GM10266 (cell line): ENCODE data around the gene SERGEF.

Source experiments
- DNase-seq: peaks from one replicate; pipeline ENCODE4 v3.0.0; 2012; ENCODE audit errors: extremely low spot score
- TF ChIP-seq, protein P1 (sequence below): IDR thresholded peaks from 2 replicates; pipeline ENCODE4 v1.5.1; 2012; ENCODE audit warnings: mild to moderate bottlenecking, low read depth; ENCODE audit not compliant: control insufficient read depth, insufficient read depth; ENCODE audit errors: missing control alignments

Gene SERGEF

GRCh38 chr11:17767301-17767885, 245.5 kb downstream of the SERGEF start:
- no peak for DNase-seq
- TF ChIP-seq, protein P1, sequence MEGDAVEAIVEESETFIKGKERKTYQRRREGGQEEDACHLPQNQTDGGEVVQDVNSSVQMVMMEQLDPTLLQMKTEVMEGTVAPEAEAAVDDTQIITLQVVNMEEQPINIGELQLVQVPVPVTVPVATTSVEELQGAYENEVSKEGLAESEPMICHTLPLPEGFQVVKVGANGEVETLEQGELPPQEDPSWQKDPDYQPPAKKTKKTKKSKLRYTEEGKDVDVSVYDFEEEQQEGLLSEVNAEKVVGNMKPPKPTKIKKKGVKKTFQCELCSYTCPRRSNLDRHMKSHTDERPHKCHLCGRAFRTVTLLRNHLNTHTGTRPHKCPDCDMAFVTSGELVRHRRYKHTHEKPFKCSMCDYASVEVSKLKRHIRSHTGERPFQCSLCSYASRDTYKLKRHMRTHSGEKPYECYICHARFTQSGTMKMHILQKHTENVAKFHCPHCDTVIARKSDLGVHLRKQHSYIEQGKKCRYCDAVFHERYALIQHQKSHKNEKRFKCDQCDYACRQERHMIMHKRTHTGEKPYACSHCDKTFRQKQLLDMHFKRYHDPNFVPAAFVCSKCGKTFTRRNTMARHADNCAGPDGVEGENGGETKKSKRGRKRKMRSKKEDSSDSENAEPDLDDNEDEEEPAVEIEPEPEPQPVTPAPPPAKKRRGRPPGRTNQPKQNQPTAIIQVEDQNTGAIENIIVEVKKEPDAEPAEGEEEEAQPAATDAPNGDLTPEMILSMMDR, result no peak

GRCh38 chr11:17766590-17766989, 246.3 kb downstream of the SERGEF start:
- DNase-seq, result no peak
- TF ChIP-seq, protein P1, result peak; percentile 17

- TF ChIP-seq, protein P1, result no peak
Measured at GRCh38 chr11:17766073-17766359, 246.8 kb downstream of the SERGEF start.

DNA sequence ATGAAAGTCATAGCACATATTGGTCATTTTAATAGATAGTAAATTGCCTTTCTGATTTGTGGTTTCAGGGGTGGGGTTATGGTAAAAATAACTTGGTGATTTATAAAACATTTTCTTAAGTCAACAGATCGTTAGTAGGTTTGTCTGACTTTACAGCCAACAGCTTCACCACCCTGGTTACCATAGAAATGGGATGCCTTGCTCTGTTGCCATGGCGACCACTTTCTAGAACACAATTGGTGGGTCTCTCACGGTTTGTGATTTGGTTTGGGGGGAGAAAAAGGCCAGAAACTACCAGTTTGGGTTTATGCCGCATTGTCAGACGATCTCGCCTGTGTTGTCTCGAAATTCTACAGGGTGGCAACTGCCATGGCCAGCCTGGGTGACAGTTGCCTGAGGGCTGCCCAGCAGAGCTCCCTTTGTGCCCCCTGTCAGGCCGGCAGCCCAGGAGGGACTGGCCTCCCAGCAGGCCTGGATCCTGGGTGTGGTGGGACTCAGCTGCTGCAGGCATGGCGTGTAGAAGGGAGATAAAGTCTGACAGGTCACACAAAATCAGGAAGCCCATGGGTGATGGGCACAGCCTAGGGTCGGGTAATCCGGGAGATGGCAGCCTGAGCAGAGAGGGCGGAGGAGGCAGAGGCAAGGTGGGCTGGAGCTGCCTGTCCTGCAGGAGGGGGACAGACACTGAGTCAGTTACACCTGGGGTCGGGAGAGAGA, 247.3 kb downstream of the SERGEF start:
- TF ChIP-seq, protein P1, result no peak

More at GRCh38 chr11:17766073-17766359, 246.8 kb downstream of the SERGEF start:
- no peak for DNase-seq

DNA sequence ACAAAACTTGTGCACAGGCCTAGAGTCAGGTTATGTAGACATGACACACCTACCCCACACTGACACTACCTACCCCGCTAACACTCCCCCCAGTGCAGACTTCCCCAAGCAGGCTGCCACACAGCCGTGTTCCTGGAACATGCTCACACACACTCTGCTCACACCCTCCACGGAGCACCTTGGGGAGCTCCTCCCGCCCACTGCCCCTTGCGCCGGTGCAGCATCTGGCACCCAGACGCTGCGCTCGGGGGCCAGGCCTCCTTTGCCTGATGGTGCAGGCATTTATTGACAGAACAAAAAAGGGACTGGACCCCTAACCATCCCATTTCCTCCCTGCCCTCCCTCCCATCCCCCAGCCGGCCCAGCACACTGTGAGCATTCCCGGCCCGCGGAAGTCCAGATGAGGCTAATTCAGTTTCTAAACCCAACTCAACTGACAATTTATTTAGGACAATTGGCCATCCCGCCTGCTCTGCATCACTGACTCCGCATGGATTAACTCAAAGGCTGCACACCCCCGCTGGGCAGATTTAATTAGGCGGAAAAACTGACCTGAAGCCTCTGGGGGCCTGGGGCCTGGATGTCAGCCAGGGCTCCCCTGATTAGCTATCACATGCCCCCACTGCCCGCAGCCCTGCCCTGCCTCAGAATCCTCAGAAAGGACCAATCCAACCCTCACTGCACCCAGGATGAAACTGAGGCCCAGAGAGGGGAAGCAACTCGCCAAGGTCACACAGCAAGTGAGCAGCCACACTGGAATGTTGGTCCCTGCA, 248.2 kb downstream of the SERGEF start:
- DNase-seq, result no peak
- TF ChIP-seq, protein P1, result no peak

More for the DNA sequence above, 247.3 kb downstream of the SERGEF start:
- DNase-seq, result no peak

DNA sequence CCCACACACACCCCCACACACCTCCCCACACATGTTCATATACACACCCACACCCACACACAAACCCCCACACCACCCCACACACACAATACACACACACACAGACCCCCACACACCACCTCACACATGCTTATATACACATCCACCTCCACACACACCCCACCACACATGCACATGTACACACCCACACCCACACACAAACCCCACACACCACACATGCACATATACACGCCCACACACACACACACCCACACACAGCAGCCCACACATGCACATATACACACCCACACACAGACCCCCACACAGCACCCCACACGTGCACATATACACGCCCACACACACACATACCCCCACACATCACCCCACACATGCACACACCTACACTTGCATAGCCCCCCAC, 249.1 kb downstream of the SERGEF start:
- DNase-seq, result no peak
- TF ChIP-seq, protein P1, result no peak

DNA sequence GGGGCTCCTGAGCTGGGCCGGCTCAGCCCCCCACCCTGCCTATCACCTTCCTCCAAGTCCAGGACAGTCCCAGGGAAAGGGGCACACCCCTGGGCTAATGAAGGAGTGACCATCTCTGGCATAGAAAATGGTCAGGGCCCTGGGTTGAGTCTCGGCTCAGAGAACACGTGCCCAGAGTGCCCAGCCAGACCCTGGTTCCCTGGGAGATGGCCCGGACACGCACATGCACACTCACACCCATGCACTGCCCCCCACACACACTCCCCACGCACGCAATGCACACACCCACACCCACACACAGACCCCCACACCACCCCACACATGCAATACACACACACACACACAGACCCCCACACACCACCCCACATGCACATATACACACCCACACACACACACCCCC, 249.6 kb downstream of the SERGEF start:
- TF ChIP-seq, protein P1, result no peak
- no peak for DNase-seq
